ENCODE results near the gene ACR.

ACR gene

GRCh38 chr22:50702821-50703725 lies 34.9 kb upstream of the ACR start:
- no peak for DNase-seq

- DNase-seq, result no peak
Measured at GRCh38 chr22:50703726-50704509, 34.1 kb upstream of the ACR start.

GRCh38 chr22:50704510-50705218 lies 33.3 kb upstream of the ACR start:
- DNase-seq, result no peak

DNA sequence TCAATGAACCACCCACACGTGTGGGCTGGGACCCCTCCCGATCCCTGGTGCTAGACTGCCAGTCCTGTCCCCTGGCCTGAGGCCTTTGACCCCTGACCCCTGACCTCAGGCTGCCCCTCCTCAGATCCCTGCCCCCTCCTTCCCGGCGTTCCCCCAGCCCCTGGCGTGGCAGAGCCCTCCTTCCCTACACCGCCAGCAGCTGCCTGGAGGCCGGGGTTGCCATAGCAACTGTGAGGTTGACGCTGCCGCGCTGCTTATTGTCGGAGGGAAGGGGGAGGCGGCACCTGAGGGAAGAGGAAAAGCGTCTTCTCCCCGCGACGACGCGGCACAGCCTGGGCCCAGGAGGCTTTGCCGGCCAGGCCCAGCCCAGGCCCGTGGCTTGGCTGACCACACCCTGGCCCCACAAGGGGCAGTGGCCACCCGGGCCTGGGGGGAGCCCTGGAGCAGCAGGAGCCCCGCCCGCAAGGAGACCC lies 32.7 kb upstream of the ACR start:
- DNase-seq, result peak; percentile 44 to 93 (median 82)

GRCh38 chr22:50705851-50706351 lies 32.1 kb upstream of the ACR start:
- DNase-seq, result peak in 2 of 3 experiments; percentile 10 to 47

- DNase-seq, result no peak
Measured at GRCh38 chr22:50706481-50707125, 31.4 kb upstream of the ACR start.

- no peak for DNase-seq
Measured at GRCh38 chr22:50708474-50708873, 29.5 kb upstream of the ACR start.

DNA sequence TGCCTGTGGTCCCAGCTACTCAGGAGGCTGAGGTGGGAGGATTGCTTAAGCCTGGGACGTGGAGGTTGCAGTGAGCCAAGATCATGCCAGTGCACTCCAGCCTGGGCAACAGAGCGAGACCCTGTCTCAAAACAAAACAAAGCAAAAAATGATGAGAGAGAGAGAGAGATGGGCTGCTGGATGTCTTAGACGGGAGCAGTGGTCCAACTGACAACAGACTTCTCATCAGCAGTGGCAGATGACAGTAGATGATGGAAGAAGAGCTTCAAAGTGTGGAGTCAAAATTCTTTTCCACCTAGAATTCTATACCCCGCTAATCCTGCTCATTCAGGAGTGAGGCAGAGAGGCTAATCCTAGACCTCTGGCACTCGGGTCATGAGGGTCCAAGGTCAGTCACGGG lies 29.0 kb upstream of the ACR start:
- DNase-seq, result no peak

GRCh38 chr22:50710221-50710620 lies 27.8 kb upstream of the ACR start:
- DNase-seq, result no peak

GRCh38 chr22:50710886-50711285 lies 27.1 kb upstream of the ACR start:
- no peak for DNase-seq

GRCh38 chr22:50711446-50712340 lies 26.3 kb upstream of the ACR start:
- no peak for DNase-seq

DNA sequence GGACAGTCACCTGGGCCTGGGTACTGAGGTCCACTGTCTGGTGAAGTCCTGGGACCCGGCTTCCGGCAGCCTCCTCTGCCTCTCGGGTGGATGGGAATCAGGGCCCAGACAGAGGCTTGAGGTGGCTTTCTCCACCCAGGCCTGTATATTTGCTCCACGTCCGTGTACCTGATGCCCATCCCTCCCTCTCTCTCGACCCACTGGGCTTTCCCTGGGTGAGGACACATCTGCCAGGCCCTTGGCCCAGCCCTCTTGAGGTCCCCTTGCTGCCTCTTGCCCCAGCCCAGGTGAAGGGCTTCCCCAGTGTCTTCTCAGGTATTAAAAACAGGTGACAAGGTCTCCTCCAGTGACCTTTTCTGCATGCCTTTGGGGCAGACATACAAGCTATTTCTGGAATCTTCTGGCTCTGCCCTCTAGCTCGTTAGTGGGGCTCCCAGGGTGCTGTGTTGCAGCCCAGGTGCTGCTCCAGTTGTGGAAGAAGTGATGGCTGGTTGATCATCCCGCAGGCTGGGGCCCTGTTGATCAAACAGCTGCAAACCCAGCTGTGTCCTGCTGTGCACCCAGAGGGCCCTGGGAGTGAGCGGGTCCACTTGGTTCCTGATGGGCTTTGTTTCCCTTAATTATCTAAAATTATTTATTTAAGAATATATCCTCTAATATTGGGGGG lies 25.5 kb upstream of the ACR start:
- DNase-seq, result no peak

- DNase-seq, result no peak
Measured at GRCh38 chr22:50713008-50713385, 25.0 kb upstream of the ACR start.

GRCh38 chr22:50713571-50714056 lies 24.4 kb upstream of the ACR start:
- no peak for DNase-seq

DNA sequence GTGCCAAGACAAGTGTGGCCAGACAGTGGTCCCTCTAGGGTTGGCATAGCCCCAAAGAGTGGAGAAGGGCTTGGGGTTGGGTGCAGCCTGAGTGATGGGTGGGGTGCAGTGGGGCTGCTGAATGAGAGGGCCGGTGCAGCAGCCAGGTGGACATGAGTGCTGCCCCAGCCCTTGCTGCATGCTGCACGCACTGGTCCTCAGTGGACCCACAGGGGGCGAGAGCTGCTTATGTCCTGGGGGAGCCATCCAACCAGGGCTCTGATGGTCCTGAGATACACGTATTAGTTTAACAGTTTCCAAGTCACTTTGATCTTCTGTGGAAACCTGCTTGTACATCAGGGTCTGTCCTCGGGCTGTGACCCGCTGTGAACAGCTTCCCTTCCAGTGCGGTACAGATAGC lies 23.9 kb upstream of the ACR start:
- DNase-seq, result no peak

DNA sequence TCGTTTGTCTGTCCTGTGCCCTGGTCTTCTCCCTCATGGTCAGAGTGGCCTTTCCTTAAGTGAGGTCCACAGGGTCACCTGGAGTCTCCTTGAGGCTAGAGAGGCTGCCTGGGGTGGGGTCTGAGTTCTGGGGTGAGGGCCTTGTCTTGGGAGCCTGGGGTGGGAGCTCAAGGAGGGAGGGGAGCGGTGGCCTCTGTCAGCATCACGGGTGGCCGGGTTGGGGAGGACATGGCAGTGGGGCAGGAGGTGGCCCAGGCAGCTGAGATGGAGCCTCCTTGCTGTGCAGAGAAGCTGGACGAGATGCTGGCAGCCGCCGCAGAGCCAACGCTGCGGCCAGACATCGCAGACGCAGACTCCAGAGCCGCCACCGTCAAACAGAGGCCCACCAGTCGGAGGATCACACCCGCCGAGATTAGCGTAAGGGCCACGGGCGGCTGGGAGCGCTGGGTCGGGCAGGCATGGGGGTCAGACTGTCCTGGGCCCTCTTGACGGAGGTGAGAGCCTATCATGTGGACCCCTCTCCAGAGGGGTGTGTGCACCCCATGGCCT lies 23.3 kb upstream of the ACR start:
- DNase-seq, result no peak

GRCh38 chr22:50715250-50715649 lies 22.8 kb upstream of the ACR start:
- no peak for DNase-seq

- DNase-seq, result no peak
Measured at GRCh38 chr22:50715776-50716175, 22.2 kb upstream of the ACR start.

GRCh38 chr22:50716290-50717024 lies 21.5 kb upstream of the ACR start:
- no peak for DNase-seq
